Measurements from ENCODE around the gene CCDC51. TPM values are rescaled to one million over a fixed set of nuclear protein-coding genes. Genes with fewer than 3 reads are reported as not detected.
A peak's percentile ranks its signal among the peaks of the same experiment; 100 is the strongest.

CCDC51 gene
- total and polyA plus RNA-seq, 2 of the 13 experiments (the other 11 are each of a cell fraction or from before 2014, with no cell fraction given), result 18.1 to 29.4 TPM

- TF ChIP-seq ZNF766 (CRISPR knock-in tag; IDR thresholded peaks at IDR 0.05; ENCODE audit: borderline replicate concordance) (no peak), ZNF644 (CRISPR knock-in tag; IDR thresholded peaks at IDR 0.05; ENCODE audit: low read depth) (no peak), ATF3 (CRISPR knock-in tag; IDR thresholded peaks at IDR 0.05) (no peak), KAT2B (IDR thresholded peaks at IDR 0.05; ENCODE audit: borderline replicate concordance, low read depth, low read length) (no peak), ZSCAN29 (CRISPR knock-in tag; conservative IDR thresholded peaks at IDR 0.05) (peak; percentile 74; the same call in 1 of the 2 replicates), ZNF75D (CRISPR knock-in tag; IDR thresholded peaks at IDR 0.05; ENCODE audit: borderline replicate concordance) (no peak), TFDP1 (CRISPR knock-in tag; IDR thresholded peaks at IDR 0.05; ENCODE audit: borderline replicate concordance) (no peak), ZNF776 (CRISPR knock-in tag; IDR thresholded peaks at IDR 0.05) (no peak), ISX (CRISPR knock-in tag; conservative IDR thresholded peaks at IDR 0.05) (no peak), ZNF567 (CRISPR knock-in tag; IDR thresholded peaks at IDR 0.05; ENCODE audit: borderline replicate concordance) (0 out of 2 replicates have a peak, but pooled peaks have one; percentile 70), TCF12 (IDR thresholded peaks at IDR 0.05) (no peak), TCF12 (CRISPR knock-in tag; IDR thresholded peaks at IDR 0.05) (no peak), IRF9 (CRISPR knock-in tag; IDR thresholded peaks at IDR 0.05; ENCODE audit: borderline replicate concordance) (peak; percentile 64; the same call in 1 of the 2 replicates), SAFB2 (CRISPR knock-in tag; IDR thresholded peaks at IDR 0.05; ENCODE audit: borderline replicate concordance, low read depth) (peak; percentile 59; the same call in 1 of the 2 replicates), ISL2 (CRISPR knock-in tag; IDR thresholded peaks at IDR 0.05) (no peak; the same call in 1 of the 2 replicates), ZFP36 (IDR thresholded peaks at IDR 0.05; ENCODE audit: borderline replicate concordance, low read depth, low read length, partially characterized antibody) (no peak), ZNF878 (CRISPR knock-in tag; IDR thresholded peaks at IDR 0.05) (no peak), ZFP41 (CRISPR knock-in tag; IDR thresholded peaks at IDR 0.05; ENCODE audit: borderline replicate concordance) (no peak), RAD21 (CRISPR knock-in tag; IDR thresholded peaks at IDR 0.05) (peak; percentile 98), NFIC (IDR thresholded peaks at IDR 0.05; ENCODE audit: low read length) (no peak), E2F5 (CRISPR knock-in tag; conservative IDR thresholded peaks at IDR 0.05) (no peak), GZF1 (CRISPR knock-in tag; IDR thresholded peaks at IDR 0.05) (no peak), GFI1 (CRISPR knock-in tag; IDR thresholded peaks at IDR 0.05; ENCODE audit: borderline replicate concordance) (no peak), ZMYM3 (CRISPR knock-in tag; IDR thresholded peaks at IDR 0.05) (no peak), ZNF510 (CRISPR knock-in tag; IDR thresholded peaks at IDR 0.05; ENCODE audit: low read depth) (0 out of 2 replicates have a peak, but pooled peaks have one; percentile 51), ERF (CRISPR knock-in tag; IDR thresholded peaks at IDR 0.05) (peak; percentile 88), JDP2 (CRISPR knock-in tag; IDR thresholded peaks at IDR 0.05; ENCODE audit: borderline replicate concordance) (no peak)
Observed at GRCh38 chr3:48465531-48466378, 25.8 kb upstream of the CCDC51 start (continued).

Data from HepG2 (cell line).